CD8-positive, alpha-beta memory T cell (primary cell): ENCODE measurements around the gene PAH. TPM values are rescaled to one million over a fixed set of nuclear protein-coding genes. Genes with fewer than 3 reads are reported as not detected.
A peak's percentile ranks its signal among the peaks of the same experiment; 100 is the strongest.

Source experiments
- CTCF ChIA-PET: fragments of 350-600 bp; sonication (Branson Sonifier 250); formaldehyde crosslinking; loops from one replicate; lab custom pipeline; 2021; ENCODE audit warnings: antibody characterized with exemption; lab: Charles Lee
- POLR2A ChIA-PET: fragments of 350-600 bp; sonication (Branson Sonifier 250); formaldehyde crosslinking; loops from one replicate; lab custom pipeline; 2021; ENCODE audit warnings: antibody characterized with exemption; lab: Charles Lee
- DNase-seq, 5 donors: peaks; one replicate each; pipeline versions ENCODE4 v3.0.0 to v3.0.0-alpha.2; 2020 to 2022; ENCODE audit warnings: mixed read lengths in 1 of 5
- H3K27ac ChIP-seq: one replicate; pipeline ENCODE4 v1.7.0; 2013; ENCODE audit warnings: low read depth, mild to moderate bottlenecking, low read length, moderate library complexity
- H3K27me3 ChIP-seq: 2 replicates; pipeline ENCODE4 v1.7.0; 2013; ENCODE audit warnings: low read length, mild to moderate bottlenecking; ENCODE audit not compliant: insufficient read depth, poor library complexity, severe bottlenecking
- H3K36me3 ChIP-seq: 2 replicates; pipeline ENCODE4 v1.7.0; 2013; ENCODE audit warnings: mild to moderate bottlenecking, low read length, moderate library complexity; ENCODE audit not compliant: insufficient read depth
- H3K4me1 ChIP-seq: 2 replicates; pipeline ENCODE4 v1.7.0; 2013; ENCODE audit warnings: mild to moderate bottlenecking, low read length, moderate library complexity; ENCODE audit not compliant: insufficient read depth
- H3K4me3 ChIP-seq: 2 replicates; pipeline ENCODE4 v1.7.0; 2013; ENCODE audit warnings: mild to moderate bottlenecking, low read length
- H3K9me3 ChIP-seq: 2 replicates; pipeline ENCODE4 v1.7.0; 2013; ENCODE audit warnings: mild to moderate bottlenecking, low read length
- H3K27ac Mint-ChIP-seq, 8 donors: one replicate each; pipeline ENCODE4 v1.8.0; 2020 to 2021; ENCODE audit warnings: mixed read lengths in 8 of 8, mild to moderate bottlenecking in 6 of 8, inconsistent platforms in 3 of 8, moderate library complexity in 3 of 8
- H3K27me3 Mint-ChIP-seq, 2 donors: one replicate each; pipeline ENCODE4 v1.8.0; 2020 to 2021; ENCODE audit warnings: mixed read lengths in 2 of 2, mild to moderate bottlenecking in 1 of 2, moderate library complexity in 1 of 2
- H3K36me3 Mint-ChIP-seq, 3 donors: one replicate each; pipeline ENCODE4 v1.8.0; 2020 to 2021; ENCODE audit warnings: mixed read lengths in 3 of 3, inconsistent platforms in 1 of 3, mild to moderate bottlenecking in 1 of 3
- H3K4me1 Mint-ChIP-seq, 3 donors: one replicate each; pipeline ENCODE4 v1.8.0; 2020 to 2021; ENCODE audit warnings: mixed read lengths in 3 of 3, inconsistent platforms in 1 of 3, mild to moderate bottlenecking in 1 of 3
- H3K4me3 Mint-ChIP-seq, 7 donors: one replicate each; pipeline ENCODE4 v1.8.0; 2020 to 2021; ENCODE audit warnings: mixed read lengths in 7 of 7, mild to moderate bottlenecking in 6 of 7, moderate library complexity in 4 of 7, inconsistent platforms in 2 of 7
- H3K9me3 Mint-ChIP-seq, 5 donors: one replicate each; pipeline ENCODE4 v1.8.0; 2020 to 2022; ENCODE audit warnings: mixed read lengths in 5 of 5, mild to moderate bottlenecking in 3 of 5, moderate library complexity in 2 of 5, inconsistent platforms in 1 of 5
- polyA plus RNA-seq: library from polyadenylated mRNA; unstranded; fragments of 300-500 nt; fragmentation: Illumina TruSeq; gene quantifications from one replicate; pipeline ENCODE4 v1.2.3, GENCODE V29; 2021
- total RNA-seq, 2 experiments: library from RNA; stranded (reverse); gene quantifications; one replicate each; pipeline ENCODE4 v1.2.3, GENCODE V29; 2021

Gene PAH
- total RNA-seq (1 to 10 TPM in 1 of 2 experiments, not detected in 1; 1.5 TPM), polyA plus RNA-seq (not detected)

- no peaks in the 10 kb centered on the region for H3K9me3 ChIP-seq
- no peak within 1 kb of the TSS for H3K27ac ChIP-seq
- Mint-ChIP-seq H3K27me3 (peaks cover 3 to 5% of the 10 kb centered on the region in 2 donors), H3K27ac (peak within 1 kb of the TSS in 7 of 8 donors; percentile 7 to 83 (median 64)), H3K9me3 (peaks cover 0 to 2% (median 0%) of the 10 kb centered on the region in 5 donors), H3K36me3 (no peaks in the 10 kb centered on the region), H3K4me1 (peaks cover 7 to 10% (median 7%) of the 10 kb centered on the region in 3 donors), H3K4me3 (peak within 1 kb of the TSS; percentile 68 to 85 (median 73))
- H3K4me1 ChIP-seq, result no peaks in the 10 kb centered on the region
- no peaks in the 10 kb centered on the region for H3K36me3 ChIP-seq
- ChIA-PET POLR2A (no interaction called here), CTCF (interaction anchor here (1.5 kb wide), 1 partner anchor 13 kb away, joined by 3 read pairs; no protein-coding TSS in a partner anchor)
- DNase-seq, result peak in 4 of 5 donors; percentile 4 to 52 (median 8)
- H3K4me3 ChIP-seq, result peak within 1 kb of the TSS; percentile 3
- no peaks in the 10 kb centered on the region for H3K27me3 ChIP-seq
These were observed at the start of gene PAH for GRCh38 chr12:102917026-102917787. Gene PAH, minus strand, starts transcription at chr12:102917244. Its CDS starts 114 bp downstream, at chr12:102917130.

- Histone ChIP-seq H3K36me3 (no peaks in the 10 kb centered on the region), H3K4me1 (peaks cover 3% of the 10 kb centered on the region), H3K27me3 (peaks cover 50% of the 10 kb centered on the region), H3K4me3 (no peak overlapping the region), H3K27ac (no peak overlapping the region), H3K9me3 (no peaks in the 10 kb centered on the region)
- peaks cover 13 to 37% (median 28%) of the 10 kb centered on the region in 3 donors for H3K4me1 Mint-ChIP-seq
- H3K4me3 Mint-ChIP-seq, result peak overlapping the region in 1 of 7 donors; percentile 11
- CTCF ChIA-PET, result no interaction called here
- peaks cover 49 to 88% of the 10 kb centered on the region in 2 donors for H3K27me3 Mint-ChIP-seq
- peaks cover 6 to 14% (median 10%) of the 10 kb centered on the region in 5 donors for H3K9me3 Mint-ChIP-seq
- POLR2A ChIA-PET, result no interaction called here
- no peak for DNase-seq
- H3K36me3 Mint-ChIP-seq, result peaks cover 0 to 7% (median 2%) of the 10 kb centered on the region in 3 donors
- peak overlapping the region in 1 of 8 donors; percentile 58 for H3K27ac Mint-ChIP-seq
These were observed 49.3 kb upstream of the PAH start for GRCh38 chr12:102966200-102966863.

GRCh38 chr12:102965281-102966155 is 48.5 kb upstream of the PAH start:
- CTCF ChIA-PET, result no interaction called here
- H3K27me3 ChIP-seq, result peaks cover 52% of the 10 kb centered on the region

GRCh38 chr12:102964872-102965271 is 47.8 kb upstream of the PAH start:
- POLR2A ChIA-PET, result no interaction called here
- CTCF ChIA-PET, result no interaction called here
- Histone ChIP-seq H3K36me3 (no peaks in the 10 kb centered on the region), H3K27ac (no peak overlapping the region), H3K9me3 (no peaks in the 10 kb centered on the region), H3K4me3 (no peak overlapping the region), H3K27me3 (peaks cover 52% of the 10 kb centered on the region), H3K4me1 (peaks cover 3% of the 10 kb centered on the region)
- Mint-ChIP-seq H3K27me3 (peaks cover 58 to 91% of the 10 kb centered on the region in 2 donors), H3K36me3 (peaks cover 0 to 7% (median 2%) of the 10 kb centered on the region in 3 donors), H3K4me3 (peak overlapping the region; percentile 6 to 90 (median 72)), H3K27ac (no peak overlapping the region), H3K4me1 (peaks cover 13 to 39% (median 28%) of the 10 kb centered on the region in 3 donors), H3K9me3 (peaks cover 6 to 14% (median 10%) of the 10 kb centered on the region in 5 donors)
- no peak for DNase-seq

More at GRCh38 chr12:102965281-102966155, 48.5 kb upstream of the PAH start:
- H3K4me1 ChIP-seq, result peaks cover 3% of the 10 kb centered on the region
- peaks cover 13 to 39% (median 28%) of the 10 kb centered on the region in 3 donors for H3K4me1 Mint-ChIP-seq
- POLR2A ChIA-PET, result no interaction called here
- peaks cover 0 to 7% (median 2%) of the 10 kb centered on the region in 3 donors for H3K36me3 Mint-ChIP-seq
- no peak for DNase-seq
- no peaks in the 10 kb centered on the region for H3K36me3 ChIP-seq
- H3K27ac Mint-ChIP-seq, result no peak overlapping the region
- H3K27me3 Mint-ChIP-seq, result peaks cover 56 to 89% of the 10 kb centered on the region in 2 donors
- H3K4me3 Mint-ChIP-seq, result peak overlapping the region; percentile 6 to 90 (median 72)
- no peak overlapping the region for H3K27ac ChIP-seq
- H3K9me3 Mint-ChIP-seq, result peaks cover 6 to 14% (median 10%) of the 10 kb centered on the region in 5 donors
- no peak overlapping the region for H3K4me3 ChIP-seq
- H3K9me3 ChIP-seq, result no peaks in the 10 kb centered on the region

- CTCF ChIA-PET, result no interaction called here
These were observed 46.8 kb upstream of the PAH start for GRCh38 chr12:102963796-102964195.

GRCh38 chr12:102962986-102963385 is 45.9 kb upstream of the PAH start:
- H3K27ac ChIP-seq, result no peak overlapping the region
- peaks cover 14 to 46% (median 40%) of the 10 kb centered on the region in 3 donors for H3K4me1 Mint-ChIP-seq
- H3K27me3 Mint-ChIP-seq, result peaks cover 65 to 92% of the 10 kb centered on the region in 2 donors
- H3K36me3 ChIP-seq, result no peaks in the 10 kb centered on the region
- H3K4me3 ChIP-seq, result no peak overlapping the region
- H3K4me1 ChIP-seq, result peaks cover 3% of the 10 kb centered on the region
- H3K9me3 Mint-ChIP-seq, result peaks cover 6 to 14% (median 10%) of the 10 kb centered on the region in 5 donors
- H3K27ac Mint-ChIP-seq, result no peak overlapping the region
- POLR2A ChIA-PET, result no interaction called here
- H3K27me3 ChIP-seq, result peaks cover 57% of the 10 kb centered on the region
- H3K4me3 Mint-ChIP-seq, result peak overlapping the region in 2 of 7 donors; percentile 19 to 58
- no peaks in the 10 kb centered on the region for H3K9me3 ChIP-seq
- CTCF ChIA-PET, result interaction anchor here (1.4 kb wide), 1 partner anchor 13 kb away, joined by 3 read pairs; no protein-coding TSS in a partner anchor
- DNase-seq, result no peak
- H3K36me3 Mint-ChIP-seq, result peaks cover 0 to 7% (median 2%) of the 10 kb centered on the region in 3 donors

More at GRCh38 chr12:102963796-102964195, 46.8 kb upstream of the PAH start:
- Mint-ChIP-seq H3K27ac (no peak overlapping the region), H3K27me3 (peaks cover 66 to 96% of the 10 kb centered on the region in 2 donors), H3K4me1 (peaks cover 13 to 42% (median 37%) of the 10 kb centered on the region in 3 donors), H3K4me3 (no peak overlapping the region), H3K9me3 (peaks cover 6 to 14% (median 10%) of the 10 kb centered on the region in 5 donors), H3K36me3 (peaks cover 0 to 7% (median 2%) of the 10 kb centered on the region in 3 donors)
- DNase-seq, result no peak
- POLR2A ChIA-PET, result no interaction called here
- H3K4me3 ChIP-seq, result no peak overlapping the region
- no peaks in the 10 kb centered on the region for H3K36me3 ChIP-seq
- no peaks in the 10 kb centered on the region for H3K9me3 ChIP-seq
- peaks cover 3% of the 10 kb centered on the region for H3K4me1 ChIP-seq
- H3K27ac ChIP-seq, result no peak overlapping the region
- peaks cover 60% of the 10 kb centered on the region for H3K27me3 ChIP-seq

- H3K27ac ChIP-seq, result no peak overlapping the region
- H3K27me3 ChIP-seq, result peaks cover 55% of the 10 kb centered on the region
- Mint-ChIP-seq H3K36me3 (peaks cover 0 to 7% (median 2%) of the 10 kb centered on the region in 3 donors), H3K9me3 (peaks cover 6 to 14% (median 10%) of the 10 kb centered on the region in 5 donors), H3K27ac (no peak overlapping the region), H3K27me3 (peaks cover 65 to 92% of the 10 kb centered on the region in 2 donors), H3K4me3 (peak overlapping the region in 4 of 7 donors; percentile 12 to 60 (median 38)), H3K4me1 (peaks cover 15 to 50% (median 45%) of the 10 kb centered on the region in 3 donors)
- H3K4me3 ChIP-seq, result no peak overlapping the region
- ChIA-PET CTCF (interaction anchor here (1.4 kb wide), 1 partner anchor 14 kb away, joined by 3 read pairs; no protein-coding TSS in a partner anchor), POLR2A (no interaction called here)
- peaks cover 3% of the 10 kb centered on the region for H3K4me1 ChIP-seq
- no peaks in the 10 kb centered on the region for H3K36me3 ChIP-seq
- no peaks in the 10 kb centered on the region for H3K9me3 ChIP-seq
- DNase-seq, result no peak
These were observed 45.5 kb upstream of the PAH start for GRCh38 chr12:102962532-102962931.
